Spleen (tissue), 7 donors: ENCODE measurements around the gene OSM.

Experiments used
- CTCF ChIP-seq, 11 experiments: fragments of 200-600 bp in 7 of 11; fragments of 450-650 bp in 4 of 11; sonication (generic) in 4 of 11; IDR thresholded peaks in 8 of 11; conservative IDR thresholded peaks in 3 of 11; 1 replicate in 7 of 11; 2 replicates in 4 of 11; pipeline versions ENCODE4 v1.4.0 to v1.8.0; 2016 to 2021; ENCODE audit warnings: antibody characterized with exemption in 11 of 11, inconsistent platforms in 4 of 11, mild to moderate bottlenecking in 1 of 11
- POLR2A ChIP-seq, 3 donors: fragments of 450-650 bp; IDR thresholded peaks; one replicate each; pipeline ENCODE4 v1.5.1; 2017; ENCODE audit warnings: antibody characterized with exemption in 3 of 3, mild to moderate bottlenecking in 1 of 3
- POLR2AphosphoS5 ChIP-seq, 3 donors: sonication (generic); formaldehyde crosslinking; IDR thresholded peaks; one replicate each; pipeline ENCODE4 v1.5.1; 2017; ENCODE audit warnings: antibody characterized with exemption in 3 of 3
- donor health status: DM: no; HTN: no; CAD: no; lungs with moderate emphysema.
- donor health status: DM: no; HTN: no; CAD: no.
- donor health status: DM: no; HTN: no; CAD: no.

- TF ChIP-seq POLR2AphosphoS5 (IDR thresholded peaks at IDR 0.05): no peak
- no peak for TF ChIP-seq CTCF (IDR thresholded peaks at IDR 0.05 in 8 of 11, conservative IDR thresholded peaks at IDR 0.05 in 3 of 11)
- TF ChIP-seq POLR2A (IDR thresholded peaks at IDR 0.05): no peak
Measured at GRCh38 chr22:30284666-30285065, 18.0 kb upstream of the OSM start.
